Hepatocyte (in vitro differentiated cells): ENCODE data around the gene TADA3. TPM values are rescaled to one million over a fixed set of nuclear protein-coding genes. Genes with fewer than 3 reads are reported as not detected.

Experiments
- DNase-seq: peaks from one replicate; pipeline ENCODE4 v3.0.0-alpha.2; 2016; ENCODE audit warnings: low spot score
- H2AFZ ChIP-seq: fragments of 200-600 bp; sonication (generic); 2 replicates; pipeline ENCODE4 v1.6.0; 2016; ENCODE audit warnings: antibody characterized with exemption, mild to moderate bottlenecking
- H3K27ac ChIP-seq: fragments of 200-600 bp; sonication (generic); 2 replicates; pipeline ENCODE4 v1.5.1; 2016; ENCODE audit warnings: mild to moderate bottlenecking
- H3K27me3 ChIP-seq: fragments of 200-600 bp; sonication (generic); 2 replicates; pipeline ENCODE4 v1.6.1; 2016
- H3K36me3 ChIP-seq: fragments of 200-600 bp; sonication (generic); replicated peaks from 2 replicates; pipeline ENCODE4 v1.5.1; 2016; ENCODE audit warnings: low read depth; ENCODE audit not compliant: insufficient read depth
- H3K4me1 ChIP-seq: fragments of 200-600 bp; sonication (generic); 2 replicates; pipeline ENCODE4 v1.5.1; 2016; ENCODE audit warnings: mild to moderate bottlenecking, moderate library complexity; ENCODE audit not compliant: insufficient read depth
- H3K4me2 ChIP-seq: fragments of 200-600 bp; sonication (generic); 2 replicates; pipeline ENCODE4 v1.6.0; 2016
- H3K4me3 ChIP-seq: fragments of 200-600 bp; sonication (generic); 2 replicates; pipeline ENCODE4 v1.5.1; 2016; ENCODE audit warnings: mild to moderate bottlenecking
- H3K79me2 ChIP-seq: fragments of 200-600 bp; sonication (generic); 2 replicates; pipeline ENCODE4 v1.6.0; 2017; ENCODE audit warnings: mild to moderate bottlenecking
- H3K9me2 ChIP-seq: fragments of 200-600 bp; sonication (generic); replicated peaks from 2 replicates; pipeline ENCODE4 v1.6.0; 2017; ENCODE audit warnings: mild to moderate bottlenecking; ENCODE audit not compliant: insufficient read depth
- H3K9me3 ChIP-seq: fragments of 200-600 bp; sonication (generic); 2 replicates; pipeline ENCODE4 v1.5.1; 2016; ENCODE audit warnings: low read depth, mild to moderate bottlenecking
- H4K20me1 ChIP-seq: fragments of 200-600 bp; sonication (generic); 2 replicates; pipeline ENCODE4 v1.6.0; 2016; ENCODE audit warnings: mild to moderate bottlenecking; ENCODE audit not compliant: insufficient read depth, poor library complexity, severe bottlenecking
- EZH2 ChIP-seq: fragments of 200-600 bp; sonication (generic); IDR thresholded peaks from 2 replicates; pipeline ENCODE4 v1.6.1; 2016; ENCODE audit warnings: antibody characterized with exemption, mild to moderate bottlenecking, borderline replicate concordance
- EZH2phosphoT487 ChIP-seq: fragments of 200-600 bp; sonication (generic); IDR thresholded peaks from one replicate; pipeline ENCODE4 v1.6.1; 2018; ENCODE audit warnings: antibody characterized with exemption, mild to moderate bottlenecking, low read depth, moderate library complexity; ENCODE audit not compliant: unreplicated experiment, severe bottlenecking
- WGBS: methylation state at CpG from one replicate; pipeline ENCODE4 v1.1.6; 2016; ENCODE audit warnings: low lambda C conversion rate; ENCODE audit errors: missing lambda C conversion rate; 5-methylcytosine and 5-hydroxymethylcytosine counted together
- polyA plus RNA-seq: library from polyadenylated mRNA; unstranded; fragments of >200 nt; fragmentation: Nextera tagmentation; extraction: Ambion mirVana; gene quantifications from 2 replicates; pipeline ENCODE4 v1.2.1, GENCODE V29; 2016
- total RNA-seq: library from RNA; depleted of rRNA; stranded (reverse); fragments of >200 nt; gene quantifications from 2 replicates; pipeline ENCODE4 v1.2.3, GENCODE V29; 2014
- TF ChIP-seq, protein P1 (sequence below): fragments of 200-600 bp; sonication (generic); IDR thresholded peaks from 2 replicates; pipeline ENCODE4 v1.5.1; 2016; ENCODE audit warnings: antibody characterized with exemption, mild to moderate bottlenecking; ENCODE audit not compliant: poor library complexity

The TADA3 gene
- total and polyA plus RNA-seq, 2 experiments from 2014 or later: 61.2 to 65.5 TPM

DNA sequence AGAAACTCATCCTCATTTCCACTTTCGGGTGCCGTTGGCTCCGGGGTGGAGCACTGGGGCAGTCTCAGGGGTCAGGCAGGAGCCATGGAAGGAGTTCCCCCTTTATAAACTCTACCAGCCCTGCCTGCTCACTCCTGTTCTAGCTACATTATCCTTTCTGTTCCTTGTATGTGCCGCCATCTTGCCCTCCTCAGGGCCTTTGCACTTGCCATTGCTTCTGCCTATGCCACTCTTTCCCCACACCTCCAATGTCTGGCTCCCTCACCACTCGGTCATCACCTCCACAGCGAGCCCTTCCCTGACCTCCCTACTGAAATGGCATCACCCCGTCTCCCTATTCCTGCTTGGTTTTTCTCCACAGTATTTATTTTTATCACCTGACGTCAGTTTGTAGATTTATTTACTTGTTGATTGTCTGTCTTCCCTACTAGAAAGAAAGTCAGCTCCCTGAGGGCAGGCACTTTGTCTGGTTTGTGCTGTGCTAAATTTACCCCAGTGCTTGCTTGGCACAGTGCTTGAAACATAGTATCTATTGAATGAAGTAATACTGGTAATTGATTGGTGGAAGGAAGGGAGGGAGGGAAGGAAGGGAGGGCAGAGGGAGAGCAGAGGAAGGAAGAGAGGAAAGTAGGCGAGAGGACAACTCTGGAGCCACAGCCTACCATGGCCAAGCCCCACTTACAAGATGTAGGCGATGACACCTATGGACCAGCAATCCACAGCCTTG, 31.3 kb downstream of the TADA3 start:
- no peak for TF ChIP-seq EZH2
- TF ChIP-seq, protein P1, sequence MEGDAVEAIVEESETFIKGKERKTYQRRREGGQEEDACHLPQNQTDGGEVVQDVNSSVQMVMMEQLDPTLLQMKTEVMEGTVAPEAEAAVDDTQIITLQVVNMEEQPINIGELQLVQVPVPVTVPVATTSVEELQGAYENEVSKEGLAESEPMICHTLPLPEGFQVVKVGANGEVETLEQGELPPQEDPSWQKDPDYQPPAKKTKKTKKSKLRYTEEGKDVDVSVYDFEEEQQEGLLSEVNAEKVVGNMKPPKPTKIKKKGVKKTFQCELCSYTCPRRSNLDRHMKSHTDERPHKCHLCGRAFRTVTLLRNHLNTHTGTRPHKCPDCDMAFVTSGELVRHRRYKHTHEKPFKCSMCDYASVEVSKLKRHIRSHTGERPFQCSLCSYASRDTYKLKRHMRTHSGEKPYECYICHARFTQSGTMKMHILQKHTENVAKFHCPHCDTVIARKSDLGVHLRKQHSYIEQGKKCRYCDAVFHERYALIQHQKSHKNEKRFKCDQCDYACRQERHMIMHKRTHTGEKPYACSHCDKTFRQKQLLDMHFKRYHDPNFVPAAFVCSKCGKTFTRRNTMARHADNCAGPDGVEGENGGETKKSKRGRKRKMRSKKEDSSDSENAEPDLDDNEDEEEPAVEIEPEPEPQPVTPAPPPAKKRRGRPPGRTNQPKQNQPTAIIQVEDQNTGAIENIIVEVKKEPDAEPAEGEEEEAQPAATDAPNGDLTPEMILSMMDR: no peak
- TF ChIP-seq EZH2phosphoT487: no peak
- Histone ChIP-seq H4K20me1 (no peaks in the 10 kb centered on the region), H3K4me2 (no peak overlapping the region), H2AFZ (no peak overlapping the region), H3K9me2 (no peaks in the 10 kb centered on the region), H3K4me1 (no peaks in the 10 kb centered on the region), H3K79me2 (no peaks in the 10 kb centered on the region), H3K27me3 (no peaks in the 10 kb centered on the region), H3K4me3 (no peak overlapping the region), H3K9me3 (no peaks in the 10 kb centered on the region), H3K27ac (no peak overlapping the region), H3K36me3 (no peaks in the 10 kb centered on the region)
- no peak for DNase-seq
- WGBS: 98% methylated on average over 10 of the region's 10 CpGs

DNA sequence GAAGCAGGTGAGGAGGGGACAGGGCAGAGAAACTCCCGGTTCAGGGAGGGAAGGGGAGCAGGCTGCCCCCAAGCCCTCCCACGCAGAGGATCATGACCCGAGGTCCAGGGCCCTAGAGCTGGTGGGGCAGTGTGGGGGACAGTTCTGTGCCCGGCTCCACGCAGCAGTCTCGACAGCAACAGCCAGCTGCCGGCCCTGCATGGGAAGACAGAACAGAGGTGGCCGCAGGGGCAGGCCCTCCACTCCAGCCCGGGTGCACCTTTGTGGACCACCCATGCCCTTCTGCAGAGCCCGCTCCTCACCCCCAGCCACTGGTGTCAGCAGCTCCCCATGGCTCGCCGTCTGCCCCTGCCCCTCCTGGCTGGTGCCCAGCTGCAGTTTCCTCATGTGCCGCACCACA, 34.8 kb downstream of the TADA3 start:
- H3K79me2 ChIP-seq: peaks cover 2% of the 10 kb centered on the region
- H2AFZ ChIP-seq: no peak overlapping the region
- no peaks in the 10 kb centered on the region for H3K36me3 ChIP-seq
- no peaks in the 10 kb centered on the region for H4K20me1 ChIP-seq
- no peak overlapping the region for H3K27ac ChIP-seq
- no peak for DNase-seq
- H3K9me2 ChIP-seq: no peaks in the 10 kb centered on the region
- no peak overlapping the region for H3K4me3 ChIP-seq
- WGBS: 98% methylated on average over 12 of the region's 13 CpGs
- TF ChIP-seq, protein P1: no peak
- TF ChIP-seq EZH2 (no peak), EZH2phosphoT487 (no peak)
- H3K4me1 ChIP-seq: no peaks in the 10 kb centered on the region
- no peaks in the 10 kb centered on the region for H3K9me3 ChIP-seq
- H3K4me2 ChIP-seq: no peak overlapping the region
- H3K27me3 ChIP-seq: no peaks in the 10 kb centered on the region

DNA sequence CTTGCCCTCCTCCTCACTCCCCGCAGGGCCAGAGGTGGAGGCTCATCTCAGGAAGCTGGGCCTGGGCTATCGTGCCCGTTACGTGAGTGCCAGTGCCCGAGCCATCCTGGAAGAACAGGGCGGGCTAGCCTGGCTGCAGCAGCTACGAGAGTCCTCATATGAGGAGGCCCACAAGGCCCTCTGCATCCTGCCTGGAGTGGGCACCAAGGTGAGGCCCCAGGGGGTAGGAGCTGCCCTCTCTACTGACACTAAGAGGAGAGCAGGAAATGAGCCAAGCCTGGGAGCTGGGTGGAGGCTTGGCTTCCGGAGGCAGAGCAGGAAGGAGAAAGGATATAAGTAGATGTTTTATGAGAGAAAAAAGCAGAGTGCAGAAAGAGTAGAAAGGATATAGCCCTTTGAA, 37.6 kb downstream of the TADA3 start:
- DNase-seq: no peak
- Histone ChIP-seq H3K4me2 (no peak overlapping the region), H4K20me1 (no peaks in the 10 kb centered on the region), H3K4me1 (no peaks in the 10 kb centered on the region), H3K27me3 (no peaks in the 10 kb centered on the region), H3K4me3 (no peak overlapping the region), H3K9me2 (no peaks in the 10 kb centered on the region), H3K9me3 (no peaks in the 10 kb centered on the region), H3K79me2 (peaks cover 24% of the 10 kb centered on the region), H3K36me3 (no peaks in the 10 kb centered on the region), H3K27ac (no peak overlapping the region), H2AFZ (no peak overlapping the region)
- TF ChIP-seq, protein P1: no peak
- TF ChIP-seq EZH2phosphoT487: no peak
- TF ChIP-seq EZH2: no peak
- 87% methylated on average over 8 of the region's 8 CpGs for WGBS
